Gastroesophageal sphincter (tissue), 4 donors: ENCODE results near the gene DPEP1. TPM values are rescaled to one million over a fixed set of nuclear protein-coding genes. Genes with fewer than 3 reads are reported as not detected.
A peak's percentile ranks its signal among the peaks of the same experiment; 100 is the strongest.
"Not testable (repeated sequence)": the region's sequence is repeated elsewhere in the genome, so short reads cannot be mapped to it uniquely, and the experiment has no call there.

Experiments used
- ATAC-seq: fragments of 150-250 bp; one replicate; pipeline ENCODE4 v1.9.1; 2016; ENCODE audit warnings: mild to moderate bottlenecking, moderate library complexity
- H3K27ac ChIP-seq, 4 donors: fragments of 200-600 bp; sonication (generic) in 3 of 4; 1 replicate in 3 of 4; 2 replicates in 1 of 4; pipeline ENCODE4 v1.5.1; 2016 to 2019
- H3K27me3 ChIP-seq: fragments of 200-600 bp; sonication (generic); one replicate; pipeline ENCODE4 v1.5.1; 2019
- H3K36me3 ChIP-seq, 2 donors: fragments of 200-600 bp; sonication (generic); one replicate each; pipeline ENCODE4 v1.5.1; 2019; ENCODE audit warnings: control low read depth in 1 of 2
- H3K4me1 ChIP-seq, 3 donors: fragments of 200-600 bp; sonication (generic); 1 replicate in 2 of 3; 2 replicates in 1 of 3; pipeline ENCODE4 v1.5.1; 2016 to 2019; ENCODE audit warnings: control low read depth in 2 of 3
- H3K4me3 ChIP-seq, 2 donors: fragments of 200-600 bp; sonication (generic); one replicate each; pipeline ENCODE4 v1.5.1; 2019; ENCODE audit warnings: mild to moderate bottlenecking in 1 of 2, moderate library complexity in 1 of 2
- H3K9me3 ChIP-seq, 3 donors: fragments of 200-600 bp; sonication (generic); one replicate each; pipeline ENCODE4 v1.5.1; 2017 to 2019; ENCODE audit warnings: control low read depth in 2 of 3
- CTCF ChIP-seq, 4 experiments: fragments of 200-600 bp in 2 of 4; fragments of 450-650 bp in 2 of 4; sonication (generic) in 1 of 4; IDR thresholded peaks; one replicate each; pipeline ENCODE4 v1.5.1; 2017 to 2019; ENCODE audit warnings: antibody characterized with exemption in 4 of 4, mild to moderate bottlenecking in 2 of 4, moderate library complexity in 2 of 4
- EP300 ChIP-seq: sonication (generic); formaldehyde crosslinking; IDR thresholded peaks from one replicate; pipeline ENCODE4 v1.6.1; 2017; ENCODE audit warnings: antibody characterized with exemption, mild to moderate bottlenecking
- POLR2A ChIP-seq, 2 donors: fragments of 450-650 bp; IDR thresholded peaks; one replicate each; pipeline ENCODE4 v1.6.1; 2017; ENCODE audit warnings: antibody characterized with exemption in 2 of 2, mild to moderate bottlenecking in 2 of 2, moderate library complexity in 1 of 2
- POLR2AphosphoS5 ChIP-seq: sonication (generic); formaldehyde crosslinking; IDR thresholded peaks from one replicate; pipeline ENCODE4 v1.6.1; 2017; ENCODE audit warnings: antibody characterized with exemption
- WGBS, 2 donors: methylation state at CpG; one replicate each; pipeline ENCODE4 v1.1.5; 2018; ENCODE audit warnings: low coverage in 1 of 2; 5-methylcytosine and 5-hydroxymethylcytosine counted together
- total RNA-seq, 4 donors: library from RNA; depleted of rRNA; stranded (reverse); fragments of >200 nt; gene quantifications; one replicate each; pipeline ENCODE4 v1.1.0, GENCODE V29; 2016

Gene DPEP1
- total RNA-seq, 4 donors from 2014 or later, result 0.54 TPM; not detected in 3

GRCh38 chr16:89670496-89671431 is 57.3 kb downstream of the DPEP1 start:
- no peak overlapping the region for H3K27ac ChIP-seq
- no peaks in the 10 kb centered on the region for H3K4me1 ChIP-seq
- no peak for ATAC-seq
- no peak overlapping the region for H3K4me3 ChIP-seq
- no peak for TF ChIP-seq CTCF (IDR thresholded peaks at IDR 0.05)
- TF ChIP-seq POLR2AphosphoS5, result no peak
- 65 to 67% methylated on average over 6 to 9 of the region's 10 CpGs for WGBS, 2 donors
- no peaks in the 10 kb centered on the region for H3K9me3 ChIP-seq
- no peaks in the 10 kb centered on the region for H3K36me3 ChIP-seq
- H3K27me3 ChIP-seq, result no peaks in the 10 kb centered on the region

GRCh38 chr16:89671565-89671964 is 58.1 kb downstream of the DPEP1 start:
- not testable (repeated sequence) for H3K27me3 ChIP-seq, H3K4me3 ChIP-seq, ATAC-seq, H3K4me1 ChIP-seq, H3K27ac ChIP-seq, H3K36me3 ChIP-seq, H3K9me3 ChIP-seq
- 62 to 95% methylated on average over 3 to 4 of the region's 4 CpGs for WGBS, 2 donors

- Histone ChIP-seq H3K9me3 (no peaks in the 10 kb centered on the region), H3K36me3 (no peaks in the 10 kb centered on the region), H3K27me3 (no peaks in the 10 kb centered on the region), H3K4me1 (no peaks in the 10 kb centered on the region), H3K4me3 (no peak overlapping the region), H3K27ac (no peak overlapping the region)
- WGBS, 2 donors, result 64 to 80% methylated on average over 2 to 14 of the region's 16 CpGs
- no peak for ATAC-seq
- TF ChIP-seq POLR2A (IDR thresholded peaks at IDR 0.05) (no peak), EP300 (no peak), POLR2AphosphoS5 (no peak), CTCF (IDR thresholded peaks at IDR 0.05) (no peak)
These were observed 58.9 kb downstream of the DPEP1 start for GRCh38 chr16:89672177-89672941.

GRCh38 chr16:89678258-89678657 is 64.8 kb downstream of the DPEP1 start:
- Histone ChIP-seq H3K27ac (no peak overlapping the region), H3K27me3 (no peaks in the 10 kb centered on the region), H3K4me1 (no peaks in the 10 kb centered on the region), H3K4me3 (no peak overlapping the region), H3K36me3 (no peaks in the 10 kb centered on the region), H3K9me3 (no peaks in the 10 kb centered on the region)
- TF ChIP-seq CTCF (IDR thresholded peaks at IDR 0.05) (no peak), EP300 (no peak), POLR2AphosphoS5 (no peak), POLR2A (IDR thresholded peaks at IDR 0.05) (no peak)
- 93 to 94% methylated on average over 2 of the region's 2 CpGs for WGBS, 2 donors
- ATAC-seq, result no peak

- Histone ChIP-seq H3K4me3 (peak overlapping the region in 1 of 2 donors; percentile 90), H3K27me3 (no peaks in the 10 kb centered on the region), H3K36me3 (peaks cover 0 to 9% of the 10 kb centered on the region in 2 donors), H3K27ac (no peak overlapping the region), H3K9me3 (no peaks in the 10 kb centered on the region), H3K4me1 (peaks cover 3 to 23% (median 8%) of the 10 kb centered on the region in 3 donors)
- no CpG with 5 or more reads among the region's 1 CpG for WGBS, 2 donors
- no peak for TF ChIP-seq POLR2A (IDR thresholded peaks at IDR 0.05)
- no peak for TF ChIP-seq CTCF (IDR thresholded peaks at IDR 0.05)
- no peak for TF ChIP-seq POLR2AphosphoS5
- TF ChIP-seq EP300, result no peak
- no peak for ATAC-seq
These were observed 72.5 kb downstream of the DPEP1 start for GRCh38 chr16:89685916-89686315.
